ENCODE results near the gene CNNM1.

Gene CNNM1

GRCh38 chr10:99326871-99327270, 2.3 kb upstream of the CNNM1 start:
- Histone ChIP-seq H3K79me2 (ENCODE audit: control insufficient read depth, insufficient read depth, low read length, poor library complexity) (no peaks in the 10 kb centered on the region), H4K8ac (ENCODE audit: low read depth, low read length) (no peak overlapping the region), H3K4me1 (ENCODE audit: control insufficient read depth in 1 of 2, insufficient read depth in 2 of 2, low read length in 2 of 2) (peaks cover 14 to 15% of the 10 kb centered on the region in 2 experiments), H2AFZ (ENCODE audit: insufficient read depth, low read length, poor library complexity) (no peak overlapping the region), H2AK5ac (ENCODE audit: low read length) (no peak overlapping the region), H3K23ac (ENCODE audit: low read length) (no peak overlapping the region), H3K4ac (ENCODE audit: low read depth, low read length) (no peak overlapping the region), H2BK5ac (ENCODE audit: low read depth, low read length, poor library complexity) (no peak overlapping the region), H4K12ac (ENCODE audit: low read depth, low read length) (no peak overlapping the region), H3K14ac (ENCODE audit: low read length) (no peak overlapping the region), H2BK120ac (ENCODE audit: insufficient read depth, low read length, poor library complexity) (no peak overlapping the region), H2BK12ac (ENCODE audit: low read length) (no peak overlapping the region), H3K18ac (ENCODE audit: low read length) (no peak overlapping the region), H3K9me3 (ENCODE audit: insufficient read depth, low read depth, low read length) (peaks cover 11% of the 10 kb centered on the region), H3K9ac (ENCODE audit: low read length) (no peak overlapping the region), H3K4me3 (ENCODE audit: low read depth, low read length) (no peak overlapping the region), H4K91ac (ENCODE audit: low read depth, low read length) (no peak overlapping the region), H3K79me1 (ENCODE audit: low read length) (no peaks in the 10 kb centered on the region), H3K36me3 (ENCODE audit: control insufficient read depth in 1 of 2, insufficient read depth in 2 of 2, low read length in 2 of 2) (no peaks in the 10 kb centered on the region), H3K27me3 (ENCODE audit: insufficient read depth, low read length) (peaks cover 24% of the 10 kb centered on the region), H3K27ac (ENCODE audit: low read depth, low read length) (no peak overlapping the region), H3K4me2 (ENCODE audit: low read length) (no peak overlapping the region)
- DNase-seq: no peak
- WGBS (ENCODE audit: extremely low coverage, insufficient coverage, insufficient read length): no CpG with 5 or more reads among the region's 5 CpGs

GRCh38 chr10:99328579-99329303, 415 bp upstream of the CNNM1 start:
- Histone ChIP-seq H3K23ac (ENCODE audit: low read length) (no peak overlapping the region), H4K8ac (ENCODE audit: low read depth, low read length) (no peak overlapping the region), H3K4me3 (ENCODE audit: low read depth, low read length) (peak overlapping the region; percentile 55), H3K79me2 (ENCODE audit: control insufficient read depth, insufficient read depth, low read length, poor library complexity) (no peaks in the 10 kb centered on the region), H3K4ac (ENCODE audit: low read depth, low read length) (no peak overlapping the region), H2BK5ac (ENCODE audit: low read depth, low read length, poor library complexity) (no peak overlapping the region), H2BK12ac (ENCODE audit: low read length) (no peak overlapping the region), H4K91ac (ENCODE audit: low read depth, low read length) (no peak overlapping the region), H3K14ac (ENCODE audit: low read length) (no peak overlapping the region), H2BK120ac (ENCODE audit: insufficient read depth, low read length, poor library complexity) (no peak overlapping the region), H3K4me2 (ENCODE audit: low read length) (peak overlapping the region; percentile 80), H3K36me3 (ENCODE audit: control insufficient read depth in 1 of 2, insufficient read depth in 2 of 2, low read length in 2 of 2) (no peaks in the 10 kb centered on the region), H3K9ac (ENCODE audit: low read length) (no peak overlapping the region), H4K12ac (ENCODE audit: low read depth, low read length) (no peak overlapping the region), H2AK5ac (ENCODE audit: low read length) (no peak overlapping the region), H3K27me3 (ENCODE audit: insufficient read depth, low read length) (peaks cover 24% of the 10 kb centered on the region), H3K79me1 (ENCODE audit: low read length) (no peaks in the 10 kb centered on the region), H3K18ac (ENCODE audit: low read length) (no peak overlapping the region), H3K27ac (ENCODE audit: low read depth, low read length) (no peak overlapping the region), H3K9me3 (ENCODE audit: insufficient read depth, low read depth, low read length) (peaks cover 11% of the 10 kb centered on the region), H3K4me1 (ENCODE audit: control insufficient read depth in 1 of 2, insufficient read depth in 2 of 2, low read length in 2 of 2) (peaks cover 14 to 15% of the 10 kb centered on the region in 2 experiments), H2AFZ (ENCODE audit: insufficient read depth, low read length, poor library complexity) (peak overlapping the region; percentile 45)
- no peak for DNase-seq
- WGBS (ENCODE audit: extremely low coverage, insufficient coverage, insufficient read length): no CpG with 5 or more reads among the region's 23 CpGs

GRCh38 chr10:99329554-99330346, 594 bp downstream of the CNNM1 start:
- WGBS (ENCODE audit: extremely low coverage, insufficient coverage, insufficient read length): no CpG with 5 or more reads among the region's 94 CpGs
- peak overlapping the region; percentile 55 for H3K4me3 ChIP-seq (ENCODE audit: low read depth, low read length)
- no peak overlapping the region for H2BK12ac ChIP-seq (ENCODE audit: low read length)
- no peak overlapping the region for H4K12ac ChIP-seq (ENCODE audit: low read depth, low read length)
- H4K8ac ChIP-seq (ENCODE audit: low read depth, low read length): no peak overlapping the region
- no peak overlapping the region for H4K91ac ChIP-seq (ENCODE audit: low read depth, low read length)
- no peak overlapping the region for H3K18ac ChIP-seq (ENCODE audit: low read length)
- peak in 1 of 2 donors; percentile 1 for DNase-seq
- no peak overlapping the region for H3K9ac ChIP-seq (ENCODE audit: low read length)
- H2BK120ac ChIP-seq (ENCODE audit: insufficient read depth, low read length, poor library complexity): no peak overlapping the region
- peak overlapping the region; percentile 45 for H2AFZ ChIP-seq (ENCODE audit: insufficient read depth, low read length, poor library complexity)
- no peak overlapping the region for H3K14ac ChIP-seq (ENCODE audit: low read length)
- no peaks in the 10 kb centered on the region for H3K79me1 ChIP-seq (ENCODE audit: low read length)
- peaks cover 14 to 15% of the 10 kb centered on the region in 2 experiments for H3K4me1 ChIP-seq (ENCODE audit: control insufficient read depth in 1 of 2, insufficient read depth in 2 of 2, low read length in 2 of 2)
- H3K4me2 ChIP-seq (ENCODE audit: low read length): peak overlapping the region; percentile 80
- H2BK5ac ChIP-seq (ENCODE audit: low read depth, low read length, poor library complexity): no peak overlapping the region
- H3K27ac ChIP-seq (ENCODE audit: low read depth, low read length): no peak overlapping the region
- no peaks in the 10 kb centered on the region for H3K79me2 ChIP-seq (ENCODE audit: control insufficient read depth, insufficient read depth, low read length, poor library complexity)
- H2AK5ac ChIP-seq (ENCODE audit: low read length): no peak overlapping the region
- no peaks in the 10 kb centered on the region for H3K36me3 ChIP-seq (ENCODE audit: control insufficient read depth in 1 of 2, insufficient read depth in 2 of 2, low read length in 2 of 2)
- H3K9me3 ChIP-seq (ENCODE audit: insufficient read depth, low read depth, low read length): peaks cover 11% of the 10 kb centered on the region
- no peak overlapping the region for H3K4ac ChIP-seq (ENCODE audit: low read depth, low read length)
- H3K27me3 ChIP-seq (ENCODE audit: insufficient read depth, low read length): peaks cover 24% of the 10 kb centered on the region
- no peak overlapping the region for H3K23ac ChIP-seq (ENCODE audit: low read length)

- Histone ChIP-seq H2AK5ac (ENCODE audit: low read length) (no peak overlapping the region), H2BK12ac (ENCODE audit: low read length) (no peak overlapping the region), H3K27ac (ENCODE audit: low read depth, low read length) (no peak overlapping the region), H3K9ac (ENCODE audit: low read length) (no peak overlapping the region), H2BK5ac (ENCODE audit: low read depth, low read length, poor library complexity) (no peak overlapping the region), H2BK120ac (ENCODE audit: insufficient read depth, low read length, poor library complexity) (no peak overlapping the region), H3K36me3 (ENCODE audit: control insufficient read depth in 1 of 2, insufficient read depth in 2 of 2, low read length in 2 of 2) (no peaks in the 10 kb centered on the region), H3K4me3 (ENCODE audit: low read depth, low read length) (peak overlapping the region; percentile 55), H3K4me2 (ENCODE audit: low read length) (peak overlapping the region; percentile 80), H4K12ac (ENCODE audit: low read depth, low read length) (no peak overlapping the region), H3K4me1 (ENCODE audit: control insufficient read depth in 1 of 2, insufficient read depth in 2 of 2, low read length in 2 of 2) (peaks cover 14 to 15% of the 10 kb centered on the region in 2 experiments), H3K27me3 (ENCODE audit: insufficient read depth, low read length) (peaks cover 24% of the 10 kb centered on the region), H4K91ac (ENCODE audit: low read depth, low read length) (no peak overlapping the region), H3K14ac (ENCODE audit: low read length) (no peak overlapping the region), H4K8ac (ENCODE audit: low read depth, low read length) (no peak overlapping the region), H3K23ac (ENCODE audit: low read length) (no peak overlapping the region), H3K79me1 (ENCODE audit: low read length) (no peaks in the 10 kb centered on the region), H3K18ac (ENCODE audit: low read length) (no peak overlapping the region), H3K79me2 (ENCODE audit: control insufficient read depth, insufficient read depth, low read length, poor library complexity) (no peaks in the 10 kb centered on the region), H3K9me3 (ENCODE audit: insufficient read depth, low read depth, low read length) (peaks cover 11% of the 10 kb centered on the region), H2AFZ (ENCODE audit: insufficient read depth, low read length, poor library complexity) (no peak overlapping the region), H3K4ac (ENCODE audit: low read depth, low read length) (no peak overlapping the region)
- DNase-seq: no peak
- WGBS (ENCODE audit: extremely low coverage, insufficient coverage, insufficient read length): no CpG with 5 or more reads among the region's 45 CpGs
Measured at GRCh38 chr10:99330347-99330924, 1.3 kb downstream of the CNNM1 start.

Data from trophoblast cell (in vitro differentiated cells and primary cell).